NCI-H2196 (cell line): ENCODE data around the gene FAM50B.

Experiments used
- DNase-seq: peaks from one replicate; lab custom pipeline; 2025; ENCODE audit not compliant: unreplicated experiment; lab: John Stamatoyannopoulos, UW

FAM50B gene, protein sequence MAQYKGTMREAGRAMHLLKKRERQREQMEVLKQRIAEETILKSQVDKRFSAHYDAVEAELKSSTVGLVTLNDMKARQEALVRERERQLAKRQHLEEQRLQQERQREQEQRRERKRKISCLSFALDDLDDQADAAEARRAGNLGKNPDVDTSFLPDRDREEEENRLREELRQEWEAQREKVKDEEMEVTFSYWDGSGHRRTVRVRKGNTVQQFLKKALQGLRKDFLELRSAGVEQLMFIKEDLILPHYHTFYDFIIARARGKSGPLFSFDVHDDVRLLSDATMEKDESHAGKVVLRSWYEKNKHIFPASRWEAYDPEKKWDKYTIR

DNA sequence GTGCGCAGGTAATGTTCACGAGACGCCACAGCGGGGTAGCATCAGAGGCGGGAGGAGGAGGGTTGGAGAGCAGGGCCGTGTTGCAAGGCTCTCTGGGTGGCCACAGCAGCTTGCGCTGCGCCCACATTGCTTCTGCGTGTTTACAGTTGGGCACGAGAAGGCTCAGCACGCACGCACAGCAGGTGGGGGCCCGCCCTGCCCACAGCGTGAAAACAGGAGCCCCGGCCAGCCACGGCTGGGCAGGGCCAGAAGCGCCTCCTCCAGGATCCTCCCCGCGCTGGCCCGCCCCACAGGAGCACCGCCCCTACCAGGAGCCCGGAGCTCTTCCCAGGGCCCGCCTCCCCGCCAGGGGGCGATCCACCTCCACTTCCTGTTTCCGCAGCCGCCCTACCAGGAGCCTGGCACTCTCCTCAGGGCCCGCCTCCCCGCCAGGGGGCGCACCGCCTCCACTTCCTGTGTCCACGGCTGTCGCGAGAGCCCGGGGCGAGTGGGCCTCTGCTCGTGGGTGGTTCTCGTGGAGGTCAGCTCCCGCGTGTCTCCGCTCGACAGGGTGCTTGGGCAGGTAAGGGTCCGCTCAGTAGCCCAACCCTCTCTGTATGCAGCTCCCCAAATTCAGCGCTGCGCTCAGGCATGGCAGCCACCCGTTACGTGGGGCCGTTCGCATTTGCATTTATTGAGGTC lies at the start of gene FAM50B:
Gene FAM50B (plus strand): TSS at position 449 of the 681 bp plus-strand sequence. CDS start 439 bp downstream, outside the sequence.
- peak; percentile 85 for DNase-seq

DNA sequence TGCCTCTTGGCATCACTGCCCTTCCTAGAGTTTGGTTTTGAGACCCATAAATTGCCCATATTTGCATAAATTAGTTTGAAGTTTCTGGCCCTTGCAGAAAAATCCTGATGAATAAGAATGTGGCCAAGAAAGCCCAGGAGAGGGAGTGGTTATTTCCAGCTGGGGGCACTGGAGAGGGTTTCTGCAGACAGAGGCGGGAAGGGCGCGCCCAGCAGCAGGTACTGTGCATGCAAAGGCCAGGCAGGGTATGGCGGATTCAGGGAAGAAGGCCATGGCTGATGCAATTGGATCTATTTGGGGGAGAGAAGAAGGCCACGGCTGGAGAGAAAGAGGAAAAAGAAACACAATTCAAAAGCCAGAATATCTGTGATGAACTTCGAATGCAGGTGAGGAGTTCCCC lies 49.5 kb upstream of the FAM50B start:
- no peak for DNase-seq

DNA sequence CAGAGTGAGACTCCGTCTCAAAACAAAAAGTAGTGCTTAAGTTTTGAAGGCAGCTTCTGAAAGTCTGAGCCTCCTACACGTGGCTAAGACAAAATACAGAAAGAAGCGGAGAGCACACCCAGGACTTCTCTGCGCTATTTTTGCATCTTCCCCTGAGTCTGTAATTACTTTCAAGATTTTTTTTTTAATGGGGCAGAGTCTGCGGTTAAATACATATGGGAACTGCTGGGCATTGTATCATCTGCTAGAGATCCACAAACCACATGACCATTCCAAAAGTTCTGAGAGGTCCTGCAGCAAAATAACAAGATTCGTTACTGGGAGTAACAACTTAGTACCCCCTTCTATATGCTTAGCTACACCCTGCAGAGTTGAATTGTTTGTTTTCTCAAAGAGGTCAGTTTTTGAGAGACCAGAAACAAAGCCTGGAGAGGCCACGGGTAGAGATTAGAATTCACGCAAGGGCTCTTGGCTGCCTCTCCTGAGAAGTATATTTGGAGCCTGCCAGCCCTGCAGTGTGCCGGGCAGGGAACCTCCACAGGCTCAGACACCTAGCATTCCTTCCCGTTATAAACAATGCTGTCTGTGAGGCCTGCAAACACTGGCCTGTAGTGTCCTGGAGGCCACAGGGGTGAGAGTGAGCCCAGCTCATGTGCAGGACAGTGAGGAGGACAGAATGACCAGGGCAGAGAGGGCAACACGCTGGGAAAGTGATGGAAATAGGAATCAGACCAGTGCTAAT lies 48.2 kb upstream of the FAM50B start:
- DNase-seq = no peak

DNA sequence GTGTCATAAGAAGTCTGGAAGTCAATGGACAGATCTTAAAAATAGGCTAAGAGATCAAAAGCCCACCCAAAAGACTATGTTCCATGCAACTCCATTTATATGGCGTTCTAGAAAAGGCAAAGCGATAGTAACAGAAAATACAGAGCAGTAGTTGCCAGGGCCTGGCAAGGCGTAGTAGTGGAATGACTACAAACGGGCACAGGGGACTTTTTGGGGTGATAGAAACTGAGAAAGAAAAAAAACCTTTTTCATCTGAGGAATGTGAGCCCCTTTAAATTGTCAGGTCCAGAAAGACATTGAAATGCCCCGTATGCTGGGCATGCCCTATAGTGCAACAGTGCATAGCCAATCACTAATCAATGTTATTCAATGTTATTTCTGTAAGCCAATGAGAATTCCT lies 47.2 kb upstream of the FAM50B start:
- DNase-seq = no peak

DNA sequence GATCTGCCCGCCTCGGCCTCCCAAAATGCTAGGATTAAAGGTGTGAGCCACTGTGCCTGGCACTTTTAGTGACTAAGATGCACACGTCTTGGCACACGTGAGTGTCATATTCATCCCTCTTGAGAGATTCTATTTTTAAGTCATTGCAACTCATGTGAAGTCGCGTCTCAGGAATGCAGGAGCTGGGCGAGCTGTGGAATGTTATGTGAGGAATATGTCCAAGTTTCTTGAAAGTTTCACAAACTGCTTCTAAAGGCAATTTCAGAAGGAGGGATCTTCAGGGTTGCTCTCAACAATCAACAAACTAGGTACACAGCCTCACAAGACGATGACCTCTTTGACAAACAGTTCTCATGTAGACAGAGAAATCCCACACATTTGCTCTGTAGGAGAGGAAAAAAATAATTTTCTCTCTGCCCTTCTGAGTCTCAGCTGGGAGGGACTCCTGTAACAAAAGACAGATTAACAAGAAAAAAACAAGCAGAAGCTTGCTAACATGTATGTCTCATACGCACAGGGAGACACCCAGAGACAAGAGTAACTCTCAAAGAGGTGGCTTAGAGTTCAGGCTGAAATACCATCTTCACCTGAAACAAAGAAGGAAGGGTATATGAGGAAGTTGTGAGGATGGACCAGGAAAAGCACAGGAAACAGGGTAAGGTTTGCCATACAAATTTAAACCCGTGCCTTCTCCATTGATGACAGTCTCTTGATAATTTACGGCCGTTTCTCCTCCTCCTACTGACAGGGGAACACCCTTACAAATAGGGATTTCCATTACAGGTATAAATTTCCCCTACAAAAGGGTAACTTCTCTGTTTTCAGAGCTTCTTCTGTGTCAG lies 45.3 kb upstream of the FAM50B start:
- no peak for DNase-seq

DNA sequence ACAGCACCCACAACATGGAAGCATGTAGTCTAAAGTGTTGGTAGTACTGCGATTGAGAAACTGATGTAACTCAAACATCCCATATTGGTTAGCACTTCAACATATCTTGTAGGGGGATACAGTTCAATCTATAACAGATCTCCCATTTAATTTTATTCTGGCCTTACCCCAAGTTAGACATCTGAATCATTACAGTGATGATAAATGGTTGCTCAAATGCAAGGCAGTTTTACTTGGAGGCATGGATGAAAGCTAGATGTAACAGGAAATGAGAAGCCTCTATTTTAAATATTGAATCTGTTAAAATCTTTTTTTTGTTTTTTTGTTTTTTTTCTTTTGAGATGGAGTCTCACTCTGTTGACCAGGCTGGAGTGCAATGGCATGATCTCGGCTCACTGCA lies 44.2 kb upstream of the FAM50B start:
- DNase-seq = no peak

DNA sequence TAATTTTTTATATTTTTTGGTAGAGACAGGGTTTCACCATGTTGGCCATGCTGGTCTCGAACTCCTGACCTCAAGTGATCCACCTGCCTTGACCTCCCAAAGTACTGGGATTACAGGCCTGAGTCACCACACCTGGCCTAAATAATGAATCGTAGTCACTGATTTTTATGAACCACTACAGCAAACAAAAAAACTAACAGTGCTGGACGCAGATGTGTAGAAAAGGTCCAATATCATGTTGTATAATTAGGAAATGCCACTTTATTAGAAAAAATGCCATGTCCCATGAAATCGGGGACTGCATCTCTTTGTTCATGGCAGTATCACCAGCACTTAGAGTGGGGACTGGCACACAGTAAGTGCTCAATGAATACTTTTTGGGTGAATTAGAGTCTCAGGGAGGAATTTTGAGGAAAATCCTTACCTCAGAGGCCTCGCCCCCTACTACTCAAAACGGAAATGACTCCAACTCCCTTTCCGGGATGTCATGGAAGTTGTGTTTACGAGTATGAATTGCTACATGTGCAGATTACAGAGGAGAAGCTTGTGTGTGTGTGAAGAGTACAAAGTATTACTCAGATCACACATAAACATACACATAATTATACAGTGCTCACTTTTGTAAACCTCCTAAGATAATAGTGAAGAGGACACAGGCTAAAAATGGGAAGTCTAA lies 43.6 kb upstream of the FAM50B start:
- DNase-seq = no peak

DNA sequence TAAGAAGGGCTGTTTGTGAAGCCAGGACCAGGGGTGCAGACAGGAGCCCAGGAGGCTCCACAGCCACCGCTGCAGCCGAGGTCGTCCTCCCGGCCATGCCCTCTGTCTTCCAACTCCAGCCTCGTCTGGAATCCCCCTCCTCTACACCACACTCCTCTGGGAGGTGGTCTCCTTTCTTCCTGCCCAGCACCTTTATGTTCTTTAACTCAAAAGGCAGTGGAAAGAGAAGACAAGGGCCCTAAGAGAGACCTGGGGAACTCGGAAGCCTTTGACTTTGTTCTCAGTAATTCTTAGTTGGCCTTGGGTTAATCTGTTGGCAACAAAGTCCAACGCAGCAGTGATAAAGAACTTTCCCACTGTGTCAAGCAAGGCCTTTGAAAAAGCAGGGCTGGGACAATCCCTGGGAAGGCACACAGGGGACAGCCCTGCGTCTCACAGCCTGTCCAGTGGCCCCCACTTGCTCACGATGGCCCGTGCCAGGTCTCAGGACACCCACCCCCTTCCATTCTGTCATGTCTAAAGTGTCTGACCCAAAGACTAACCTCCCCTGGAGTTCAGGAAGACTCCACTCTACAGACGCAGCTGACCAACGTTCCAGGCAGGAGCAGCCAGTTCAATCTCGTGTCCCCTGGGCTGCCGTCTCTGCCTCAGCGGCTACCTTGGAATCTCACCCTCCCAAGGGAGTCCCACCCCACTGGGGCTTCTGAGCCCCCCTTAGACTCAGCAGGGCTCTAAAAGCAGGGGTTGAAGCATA lies 42.8 kb upstream of the FAM50B start:
- DNase-seq = no peak

DNA sequence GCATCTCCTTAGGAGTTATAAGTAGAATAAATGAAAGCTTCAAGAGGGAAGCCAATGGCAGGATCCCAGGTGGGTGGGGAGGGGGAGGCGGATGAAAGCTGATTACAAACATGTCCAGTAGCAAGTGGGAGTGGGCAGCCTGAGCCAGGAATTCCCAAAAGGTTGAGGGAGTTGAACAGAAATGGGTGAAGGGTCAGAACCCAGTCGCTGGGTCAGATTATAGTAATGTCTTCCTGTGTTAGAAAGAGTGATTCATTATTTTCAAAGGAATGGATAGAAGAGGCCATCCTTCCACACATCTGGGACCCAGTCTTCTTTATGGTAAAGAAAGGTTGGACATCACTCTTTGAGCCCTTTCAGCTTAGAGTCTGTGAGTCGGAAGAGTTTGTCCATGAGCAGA lies 41.0 kb upstream of the FAM50B start:
- DNase-seq = no peak

DNA sequence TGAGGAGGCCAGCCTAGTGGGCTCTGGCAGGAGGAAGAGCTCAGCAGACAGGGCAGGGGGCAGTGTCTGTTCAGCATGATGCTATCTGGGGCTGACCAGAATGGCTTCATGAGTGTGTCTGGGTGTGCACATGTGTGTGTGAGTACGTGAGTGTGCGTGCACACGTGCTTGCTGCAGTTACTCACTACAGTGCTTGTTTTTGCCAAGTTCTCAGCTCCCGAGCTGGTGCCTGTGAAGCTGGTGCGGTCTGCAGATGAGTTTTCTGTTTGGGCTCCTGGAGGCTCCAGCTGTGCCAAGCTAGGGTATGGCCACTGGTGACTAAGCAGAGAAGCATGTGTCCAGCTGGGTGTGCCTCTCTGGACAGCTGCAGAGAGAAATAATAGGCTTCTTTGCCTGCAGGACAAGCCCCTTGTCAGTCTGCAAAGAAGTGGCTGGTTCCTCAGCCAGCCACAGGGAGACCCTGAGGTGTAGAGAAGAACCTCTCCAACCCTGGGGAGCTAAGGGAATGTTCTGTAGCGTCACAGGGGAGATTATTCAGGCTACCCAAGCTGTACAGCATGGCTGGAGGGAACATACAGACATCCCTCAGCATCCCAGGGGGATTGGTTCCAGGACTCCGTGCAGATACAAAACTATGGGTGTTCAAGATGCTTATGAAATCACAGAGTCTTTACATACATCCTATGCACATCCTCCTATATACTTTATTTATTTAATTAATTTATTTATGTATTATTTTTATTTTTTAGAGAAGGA lies 40.2 kb upstream of the FAM50B start:
- no peak for DNase-seq

DNA sequence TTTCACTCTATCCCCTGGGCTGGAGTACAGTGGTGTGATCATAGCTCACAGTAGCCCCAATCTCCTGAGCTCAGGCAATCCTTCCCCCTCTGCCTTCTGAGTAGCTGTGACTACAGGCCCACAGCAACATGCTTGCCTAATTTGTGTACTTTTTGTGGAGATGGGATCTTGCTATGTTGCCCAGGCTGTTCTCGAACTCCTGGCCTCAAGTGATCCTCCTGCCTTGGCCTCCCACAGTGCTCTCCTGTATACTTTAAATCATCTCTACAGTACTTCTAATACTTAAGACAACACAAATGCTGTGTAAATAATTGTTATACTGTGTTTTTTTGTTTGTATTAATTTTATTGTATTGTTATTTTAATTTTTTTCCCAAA lies 39.7 kb upstream of the FAM50B start:
- DNase-seq = no peak

DNA sequence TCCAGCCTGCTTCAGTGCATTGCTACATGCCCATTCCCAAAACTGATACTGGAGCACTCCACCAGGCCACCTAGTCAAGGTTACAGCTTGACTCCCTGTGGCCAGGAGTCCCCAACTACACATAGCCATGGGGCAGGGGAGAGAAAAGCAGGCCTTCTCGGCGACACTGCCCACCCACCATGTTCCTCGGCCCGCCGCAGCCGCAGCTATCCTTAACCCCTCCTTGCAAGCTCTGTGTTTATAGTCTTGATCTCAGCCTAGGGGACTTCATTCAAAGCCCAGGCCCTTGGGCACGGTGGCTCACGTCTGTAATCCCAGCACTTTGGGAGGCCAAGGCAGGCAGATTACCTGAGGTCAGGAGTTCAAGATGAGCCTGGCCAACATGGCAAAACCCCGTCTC lies 39.2 kb upstream of the FAM50B start:
- DNase-seq = no peak

DNA sequence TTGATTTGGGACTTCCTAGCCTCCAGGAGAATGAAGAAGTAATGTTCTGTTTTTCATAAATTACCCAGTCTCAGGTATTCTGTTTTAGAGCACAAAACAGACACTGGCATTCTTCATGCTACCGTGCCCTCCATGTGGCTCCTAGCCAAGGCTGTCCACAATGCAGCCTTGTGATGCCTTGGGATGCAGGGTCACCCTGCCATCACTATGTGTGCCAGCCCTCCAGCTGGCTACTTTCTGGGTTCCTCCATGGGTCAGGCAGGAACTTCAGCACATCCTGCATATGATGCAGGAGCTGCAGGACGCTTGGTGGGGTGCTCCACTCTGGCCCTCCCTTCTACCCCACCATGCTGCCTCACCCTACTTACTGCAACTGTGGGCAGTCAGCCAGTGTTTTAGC lies 38.0 kb upstream of the FAM50B start:
- DNase-seq = no peak

DNA sequence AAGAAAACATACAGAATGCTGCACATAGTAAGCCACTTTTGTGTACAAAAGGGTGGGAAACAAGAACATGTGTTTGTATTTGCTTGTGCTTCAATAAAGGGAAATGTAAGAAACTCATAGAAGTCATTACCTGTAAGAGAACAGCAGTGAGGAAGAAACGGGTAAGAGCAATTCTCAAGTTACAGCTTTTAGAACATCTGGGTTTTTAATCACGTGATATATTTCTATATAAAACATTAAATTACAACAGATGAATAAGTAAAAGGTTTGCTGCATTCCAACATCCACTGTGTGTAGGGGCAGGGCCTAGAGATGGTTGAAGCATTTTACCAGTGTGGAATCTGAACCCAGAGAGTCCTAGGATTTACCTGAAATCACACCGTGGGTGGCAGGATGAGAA lies 36.6 kb upstream of the FAM50B start:
- DNase-seq = no peak

DNA sequence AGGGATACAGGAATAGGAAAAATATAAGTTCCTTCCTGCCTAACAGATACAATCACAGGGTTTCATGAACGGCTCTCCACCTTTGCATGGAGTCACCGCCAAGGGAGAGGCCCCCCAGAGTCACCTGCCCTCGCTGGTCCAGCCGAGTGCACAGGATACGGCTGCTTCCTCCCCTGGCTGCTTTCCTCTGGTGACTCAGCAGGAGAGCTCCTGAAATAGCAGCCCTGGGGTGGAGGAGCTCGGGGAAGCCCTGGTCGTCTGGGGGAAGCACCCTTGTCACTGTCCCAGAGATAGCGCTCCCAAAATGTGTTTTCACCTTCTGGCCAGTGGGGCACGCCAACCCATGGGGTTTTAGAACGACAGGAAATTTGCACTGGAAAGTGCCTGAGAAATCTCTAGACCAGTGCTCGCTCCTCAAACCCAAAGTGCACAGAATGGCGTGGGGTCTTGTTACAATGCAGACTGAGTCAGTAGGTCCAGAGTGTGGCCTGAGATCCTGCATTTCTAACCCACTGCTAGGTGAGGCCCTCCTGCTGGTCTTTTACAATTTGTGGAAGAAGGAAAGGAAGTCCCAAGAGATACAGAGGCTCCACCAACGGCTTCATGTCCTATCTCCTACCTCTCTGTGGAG lies 35.9 kb upstream of the FAM50B start:
- DNase-seq = no peak

DNA sequence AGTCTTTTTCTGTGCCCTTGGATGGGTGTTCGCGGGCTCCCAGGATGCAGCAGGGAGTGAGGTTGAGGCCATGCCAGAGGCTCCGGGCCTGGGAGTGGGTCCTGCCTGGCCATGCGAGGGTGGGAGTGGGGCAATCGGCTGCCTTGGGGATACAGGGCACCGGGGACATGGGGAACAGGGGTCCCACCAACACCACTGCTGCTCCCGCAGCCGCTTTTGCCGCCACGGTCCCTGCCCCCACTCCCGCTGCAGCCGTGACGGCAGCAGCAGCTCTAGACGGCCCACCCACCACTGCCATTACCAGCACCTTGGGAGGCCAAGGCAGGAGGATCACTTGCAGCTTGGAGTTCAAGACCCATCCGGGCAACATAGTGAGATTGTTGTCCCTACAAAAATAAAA lies 35.3 kb upstream of the FAM50B start:
- no peak for DNase-seq

DNA sequence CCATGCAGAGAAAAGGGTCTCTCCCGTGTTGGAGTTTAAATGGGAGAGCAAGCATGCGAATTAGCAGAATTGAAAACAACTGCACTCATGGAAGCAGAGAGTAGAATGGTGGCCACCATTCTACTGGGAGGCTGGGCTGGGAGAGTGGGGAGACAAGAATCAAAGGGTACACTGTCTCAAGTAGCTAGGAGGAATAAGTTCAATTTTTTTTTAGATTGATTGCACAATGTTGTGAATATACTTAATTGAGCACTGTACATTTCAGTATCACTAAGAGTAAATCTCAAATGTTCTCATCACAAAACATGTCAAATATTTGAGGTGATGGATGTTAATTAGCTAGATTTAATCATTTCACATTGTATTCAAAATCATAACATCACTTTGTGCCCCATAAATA lies 34.6 kb upstream of the FAM50B start:
- no peak for DNase-seq

DNA sequence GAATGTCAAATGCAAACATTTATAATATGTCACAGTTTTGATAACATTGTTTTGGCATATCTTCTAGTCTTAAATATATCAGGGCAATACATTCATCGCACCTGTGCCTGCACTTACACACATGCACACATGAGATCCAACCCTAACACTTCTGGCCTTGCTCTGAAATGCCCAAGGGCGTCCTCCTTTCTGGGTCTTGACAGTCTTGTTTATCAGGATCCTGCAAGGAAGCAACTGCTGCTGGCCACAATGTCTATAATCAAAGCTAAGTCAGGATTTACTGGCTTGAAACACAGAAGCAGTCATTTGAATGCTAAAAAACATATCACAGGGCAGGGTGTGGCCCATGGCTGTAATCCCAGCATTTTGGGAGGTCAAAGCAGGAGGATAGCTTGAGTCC lies 32.9 kb upstream of the FAM50B start:
- DNase-seq = no peak
